SK-N-SH treated with all-trans-retinoic acid at 6 μM for 48 hours (cell line): ENCODE measurements around the gene ERG.

Experiments
- CREB5 ChIP-seq: fragments of 250-450 bp; sonication (Bioruptor Pico); IDR thresholded peaks from 2 replicates; pipeline ENCODE4 v1.5.1; 2020; ENCODE audit warnings: low read depth, mild to moderate bottlenecking, moderate library complexity
- GLIS3 ChIP-seq: fragments of 250-450 bp; sonication (Bioruptor Pico); IDR thresholded peaks from 2 replicates; pipeline ENCODE4 v1.5.0; 2020; ENCODE audit warnings: mild to moderate bottlenecking, moderate library complexity
- OSR1 ChIP-seq: fragments of 250-450 bp; sonication (Bioruptor Pico); IDR thresholded peaks from 2 replicates; pipeline ENCODE4 v1.8.0; 2022; ENCODE audit warnings: moderate library complexity, mild to moderate bottlenecking, inconsistent platforms
- POU6F1 ChIP-seq: fragments of 250-450 bp; sonication (Bioruptor Pico); IDR thresholded peaks from 2 replicates; pipeline ENCODE4 v1.8.0; 2021; ENCODE audit warnings: low read depth, mild to moderate bottlenecking, moderate library complexity, borderline replicate concordance
- SNAI2 ChIP-seq: fragments of 250-450 bp; sonication (Bioruptor Pico); IDR thresholded peaks from 2 replicates; pipeline ENCODE4 v1.5.0; 2020; ENCODE audit warnings: mild to moderate bottlenecking, moderate library complexity
- ZNF565 ChIP-seq: fragments of 450-650 bp; formaldehyde crosslinking; conservative IDR thresholded peaks from 2 replicates; pipeline ENCODE4 v1.5.0; 2020; ENCODE audit warnings: low read depth, mild to moderate bottlenecking, moderate library complexity
- ZNF70 ChIP-seq: fragments of 450-650 bp; formaldehyde crosslinking; IDR thresholded peaks from 2 replicates; pipeline ENCODE4 v1.5.0; 2020; ENCODE audit warnings: mild to moderate bottlenecking, moderate library complexity
- TF ChIP-seq, protein P1 (sequence below): fragments of 250-450 bp; sonication (Bioruptor Pico); IDR thresholded peaks from 2 replicates; pipeline ENCODE4 v1.8.0; 2020; ENCODE audit warnings: mild to moderate bottlenecking, moderate library complexity, borderline replicate concordance

- TF ChIP-seq GLIS3 (CRISPR knock-in tag): no peak
- TF ChIP-seq SNAI2 (CRISPR knock-in tag): no peak
- no peak for TF ChIP-seq OSR1 (CRISPR knock-in tag)
- no peak for TF ChIP-seq CREB5
- TF ChIP-seq ZNF565 (CRISPR knock-in tag): no peak
- no peak for TF ChIP-seq ZNF70 (CRISPR knock-in tag)
- TF ChIP-seq POU6F1 (CRISPR knock-in tag): no peak
- TF ChIP-seq, protein P1, sequence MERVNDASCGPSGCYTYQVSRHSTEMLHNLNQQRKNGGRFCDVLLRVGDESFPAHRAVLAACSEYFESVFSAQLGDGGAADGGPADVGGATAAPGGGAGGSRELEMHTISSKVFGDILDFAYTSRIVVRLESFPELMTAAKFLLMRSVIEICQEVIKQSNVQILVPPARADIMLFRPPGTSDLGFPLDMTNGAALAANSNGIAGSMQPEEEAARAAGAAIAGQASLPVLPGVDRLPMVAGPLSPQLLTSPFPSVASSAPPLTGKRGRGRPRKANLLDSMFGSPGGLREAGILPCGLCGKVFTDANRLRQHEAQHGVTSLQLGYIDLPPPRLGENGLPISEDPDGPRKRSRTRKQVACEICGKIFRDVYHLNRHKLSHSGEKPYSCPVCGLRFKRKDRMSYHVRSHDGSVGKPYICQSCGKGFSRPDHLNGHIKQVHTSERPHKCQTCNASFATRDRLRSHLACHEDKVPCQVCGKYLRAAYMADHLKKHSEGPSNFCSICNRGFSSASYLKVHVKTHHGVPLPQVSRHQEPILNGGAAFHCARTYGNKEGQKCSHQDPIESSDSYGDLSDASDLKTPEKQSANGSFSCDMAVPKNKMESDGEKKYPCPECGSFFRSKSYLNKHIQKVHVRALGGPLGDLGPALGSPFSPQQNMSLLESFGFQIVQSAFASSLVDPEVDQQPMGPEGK (CRISPR knock-in tag): no peak
These were observed 112.7 kb downstream of the ERG start for GRCh38 chr21:38385427-38386175.
